SH-SY5Y (cell line): ENCODE data around the gene PRR7.

ENCODE experiments used
- GATA2 ChIP-seq: IDR thresholded peaks from 2 replicates; pipeline ENCODE4 v1.6.1; 2011; ENCODE audit warnings: mild to moderate bottlenecking, low read depth, low read length
- GATA3 ChIP-seq: IDR thresholded peaks from 2 replicates; pipeline ENCODE4 v1.6.1; 2011; ENCODE audit warnings: low read depth, mild to moderate bottlenecking, low read length, moderate library complexity

DNA sequence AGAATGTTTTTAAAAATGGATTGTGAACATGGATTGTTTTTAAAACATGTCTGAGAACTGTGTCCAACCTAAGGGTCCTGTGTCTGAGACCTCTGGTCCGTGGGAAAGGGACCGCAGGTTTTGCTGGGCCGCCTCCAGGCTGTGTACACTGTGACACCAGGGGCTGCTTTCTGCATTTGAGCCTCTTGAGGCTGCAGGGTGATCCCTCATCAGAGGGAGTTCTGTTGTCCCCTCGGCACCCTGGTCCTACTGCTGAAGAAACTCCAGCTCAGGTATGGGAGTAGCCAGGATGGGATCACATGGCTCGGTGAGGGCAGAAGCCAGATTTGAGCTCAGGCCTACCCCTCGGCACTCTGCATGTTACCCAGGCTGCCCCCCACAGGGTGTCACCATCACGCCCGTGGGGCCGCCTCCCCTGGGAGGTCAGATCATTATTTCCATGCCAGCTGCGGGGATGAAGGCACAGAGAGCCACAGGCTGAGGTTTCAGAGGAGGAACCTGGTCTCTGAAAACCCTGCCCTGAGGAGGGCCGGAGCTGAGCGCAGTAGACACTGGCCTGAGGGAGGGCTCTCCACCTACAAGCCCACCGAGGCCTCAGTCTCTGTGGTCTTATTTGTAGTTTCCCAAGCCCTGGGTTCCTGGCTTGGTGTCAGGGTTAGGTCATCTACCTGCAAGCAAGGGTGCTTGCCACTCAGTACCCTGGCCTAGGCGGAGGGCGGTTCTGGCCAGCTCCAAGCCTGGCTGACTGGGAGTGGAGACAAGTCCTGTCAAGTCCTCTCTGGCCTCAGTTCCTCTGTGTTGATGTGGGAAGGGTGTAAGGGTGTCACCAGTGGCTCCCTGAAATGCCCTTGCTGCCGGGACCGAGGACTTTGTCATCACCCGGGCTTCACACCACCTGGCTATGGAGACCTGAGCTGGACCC lies 2.8 kb downstream of the PRR7 start:
- TF ChIP-seq GATA3 (no peak), GATA2 (no peak)
